Subcutaneous adipose tissue (tissue), 4 donors: ENCODE results near the gene KLLN. TPM values are rescaled to one million over a fixed set of nuclear protein-coding genes. Genes with fewer than 3 reads are reported as not detected.

ENCODE experiments used
- CTCF ChIP-seq: fragments of 450-650 bp; IDR thresholded peaks from one replicate; pipeline ENCODE4 v1.5.1; 2016; ENCODE audit warnings: low read depth, mild to moderate bottlenecking, control low read depth, antibody characterized with exemption, moderate library complexity
- total RNA-seq, 4 donors: library from RNA; depleted of rRNA; stranded (reverse); fragments of >200 nt; gene quantifications; one replicate each; pipeline ENCODE4 v1.1.0, GENCODE V29; 2016

Gene KLLN
- total RNA-seq, 4 donors from 2014 or later = 0.34 to 1.6 (median 0.88) TPM

- no peak for TF ChIP-seq CTCF
These were observed 6.6 kb upstream of the KLLN start for GRCh38 chr10:87869773-87870551.

- no peak for TF ChIP-seq CTCF
These were observed 4.9 kb upstream of the KLLN start for GRCh38 chr10:87868277-87868676.

GRCh38 chr10:87867453-87867852, 4.1 kb upstream of the KLLN start:
- TF ChIP-seq CTCF = no peak

- no peak for TF ChIP-seq CTCF
These were observed 3.2 kb upstream of the KLLN start for GRCh38 chr10:87866412-87866974.

GRCh38 chr10:87865241-87865881, 2.0 kb upstream of the KLLN start:
- no peak for TF ChIP-seq CTCF

GRCh38 chr10:87864496-87865059, 1.2 kb upstream of the KLLN start:
- no peak for TF ChIP-seq CTCF

GRCh38 chr10:87862679-87863052, 667 bp downstream of the KLLN start:
- TF ChIP-seq CTCF = no peak
